Esophagus muscularis mucosa (tissue), 4 donors: ENCODE results near the gene GRM5. TPM values are rescaled to one million over a fixed set of nuclear protein-coding genes. Genes with fewer than 3 reads are reported as not detected.

ENCODE experiments used
- DNase-seq: peaks from one replicate; pipeline ENCODE4 v3.0.0-alpha.2; 2017; ENCODE audit errors: extremely low spot score
- H3K27ac ChIP-seq, 4 donors: fragments of 200-600 bp; sonication (generic); replicated peaks in 1 of 4; 1 replicate in 3 of 4; 2 replicates in 1 of 4; pipeline ENCODE4 v1.5.1; 2016 to 2019; ENCODE audit warnings: mild to moderate bottlenecking in 1 of 4
- H3K27me3 ChIP-seq, 4 donors: fragments of 200-600 bp; sonication (generic); one replicate each; pipeline versions ENCODE4 v1.5.1 to v1.6.0; 2016 to 2019
- H3K36me3 ChIP-seq, 4 donors: fragments of 200-600 bp; sonication (generic); one replicate each; pipeline ENCODE4 v1.5.1; 2016 to 2019
- H3K4me1 ChIP-seq, 4 donors: fragments of 200-600 bp; sonication (generic); one replicate each; pipeline ENCODE4 v1.5.1; 2016 to 2019
- H3K4me3 ChIP-seq, 4 donors: fragments of 200-600 bp; sonication (generic); 1 replicate in 2 of 4; 2 replicates in 2 of 4; pipeline ENCODE4 v1.5.1; 2016 to 2019; ENCODE audit warnings: mild to moderate bottlenecking in 4 of 4, moderate library complexity in 1 of 4
- H3K9me3 ChIP-seq, 4 donors: fragments of 200-600 bp; sonication (generic); 1 replicate in 3 of 4; 2 replicates in 1 of 4; pipeline ENCODE4 v1.5.1; 2016 to 2019
- CTCF ChIP-seq, 3 experiments: fragments of 200-600 bp in 2 of 3; fragments of 450-650 bp in 1 of 3; sonication (generic) in 2 of 3; IDR thresholded peaks; one replicate each; pipeline ENCODE4 v1.5.1; 2017 to 2019; ENCODE audit warnings: antibody characterized with exemption in 3 of 3, mild to moderate bottlenecking in 2 of 3, moderate library complexity in 1 of 3
- EP300 ChIP-seq: sonication (generic); formaldehyde crosslinking; IDR thresholded peaks from one replicate; pipeline ENCODE4 v1.6.1; 2017; ENCODE audit warnings: antibody characterized with exemption
- POLR2A ChIP-seq: fragments of 450-650 bp; IDR thresholded peaks from one replicate; pipeline ENCODE4 v1.6.1; 2017; ENCODE audit warnings: antibody characterized with exemption, moderate library complexity, mild to moderate bottlenecking, low read depth
- POLR2AphosphoS5 ChIP-seq, 2 donors: sonication (generic); formaldehyde crosslinking; IDR thresholded peaks; one replicate each; pipeline ENCODE4 v1.6.1; 2017; ENCODE audit warnings: antibody characterized with exemption in 2 of 2
- WGBS: methylation state at CpG from one replicate; pipeline ENCODE4 v1.1.5; 2018; 5-methylcytosine and 5-hydroxymethylcytosine counted together
- intact Hi-C: fragments of 100-400 bp; cut with DNase I; formaldehyde crosslinking; loops from one replicate; pipeline ENCODE4 v1.15.1; 2023
- total RNA-seq, 4 donors: library from RNA; depleted of rRNA; stranded (reverse); fragments of >200 nt; gene quantifications; one replicate each; pipeline versions ENCODE4 v1.1.0 to v1.2.1, GENCODE V29; 2016

The GRM5 gene
- total RNA-seq, 4 donors from 2014 or later = not detected

- no peak for TF ChIP-seq CTCF (IDR thresholded peaks at IDR 0.05)
- TF ChIP-seq EP300 = no peak
- TF ChIP-seq POLR2AphosphoS5 (IDR thresholded peaks at IDR 0.05) = no peak
- no peak for TF ChIP-seq POLR2A
- no peaks in the 10 kb centered on the region for H3K9me3 ChIP-seq
- intact Hi-C loops = no loop called here
- no peaks in the 10 kb centered on the region for H3K36me3 ChIP-seq
- DNase-seq = no peak
- H3K4me1 ChIP-seq = no peaks in the 10 kb centered on the region
- H3K27me3 ChIP-seq = no peaks in the 10 kb centered on the region
- no peak overlapping the region for H3K4me3 ChIP-seq
- H3K27ac ChIP-seq = no peak overlapping the region
These were observed 446.0 kb downstream of the GRM5 start for GRCh38 chr11:88619656-88620385.

- Histone ChIP-seq H3K4me3 (no peak overlapping the region), H3K36me3 (no peaks in the 10 kb centered on the region), H3K4me1 (no peaks in the 10 kb centered on the region), H3K27ac (no peak overlapping the region), H3K27me3 (no peaks in the 10 kb centered on the region), H3K9me3 (no peaks in the 10 kb centered on the region)
- no peak for DNase-seq
- intact Hi-C loops = no loop called here
- 77% methylated on average over 1 of the region's 1 CpG for WGBS
- TF ChIP-seq POLR2AphosphoS5 (IDR thresholded peaks at IDR 0.05) = no peak
- no peak for TF ChIP-seq EP300
- no peak for TF ChIP-seq POLR2A
- no peak for TF ChIP-seq CTCF (IDR thresholded peaks at IDR 0.05)
These were observed 446.7 kb downstream of the GRM5 start for GRCh38 chr11:88619071-88619425.

- TF ChIP-seq CTCF (IDR thresholded peaks at IDR 0.05) (no peak), POLR2AphosphoS5 (IDR thresholded peaks at IDR 0.05) (no peak), POLR2A (no peak), EP300 (no peak)
- Histone ChIP-seq H3K4me3 (no peak overlapping the region), H3K4me1 (no peaks in the 10 kb centered on the region), H3K36me3 (no peaks in the 10 kb centered on the region), H3K9me3 (no peaks in the 10 kb centered on the region), H3K27ac (no peak overlapping the region), H3K27me3 (no peaks in the 10 kb centered on the region)
- 49% methylated on average over 5 of the region's 5 CpGs for WGBS
- intact Hi-C loops = no loop called here
- no peak for DNase-seq
These were observed 447.3 kb downstream of the GRM5 start for GRCh38 chr11:88618327-88619070.

GRCh38 chr11:88617226-88617625 is 448.6 kb downstream of the GRM5 start:
- H3K27ac ChIP-seq = no peak overlapping the region
- DNase-seq = no peak
- intact Hi-C loops = no loop called here
- no peak overlapping the region for H3K4me3 ChIP-seq
- no peaks in the 10 kb centered on the region for H3K4me1 ChIP-seq
- no peaks in the 10 kb centered on the region for H3K36me3 ChIP-seq
- no peaks in the 10 kb centered on the region for H3K27me3 ChIP-seq
- TF ChIP-seq POLR2A = no peak
- H3K9me3 ChIP-seq = no peaks in the 10 kb centered on the region
- 77% methylated on average over 1 of the region's 1 CpG for WGBS

DNA sequence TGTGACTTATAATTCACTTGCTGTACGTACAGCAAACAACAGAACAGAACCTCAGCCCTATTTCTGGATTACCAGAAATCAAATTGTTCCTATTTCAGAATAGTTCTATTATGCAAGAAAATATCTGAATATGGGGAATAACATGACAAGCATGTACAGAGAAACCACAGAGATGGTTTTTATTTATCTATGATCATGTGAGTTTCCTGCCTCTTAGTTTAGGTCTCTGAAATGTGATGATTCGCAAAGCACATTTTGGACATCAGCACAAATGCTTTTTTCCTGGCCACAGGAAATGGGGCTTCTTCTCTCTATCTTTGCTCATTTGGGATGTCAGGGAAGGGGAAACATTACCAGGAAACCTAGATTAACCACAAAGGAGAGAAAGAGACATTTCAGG is 461.5 kb downstream of the GRM5 start:
- DNase-seq = no peak
- 77% methylated on average over 2 of the region's 2 CpGs for WGBS
- Histone ChIP-seq H3K27ac (no peak overlapping the region), H3K4me3 (no peak overlapping the region), H3K9me3 (no peaks in the 10 kb centered on the region), H3K27me3 (no peaks in the 10 kb centered on the region), H3K4me1 (no peaks in the 10 kb centered on the region), H3K36me3 (no peaks in the 10 kb centered on the region)
- intact Hi-C loops = no loop called here
- no peak for TF ChIP-seq CTCF (IDR thresholded peaks at IDR 0.05)
- TF ChIP-seq EP300 = no peak
- no peak for TF ChIP-seq POLR2AphosphoS5 (IDR thresholded peaks at IDR 0.05)
- no peak for TF ChIP-seq POLR2A
